DMS53 treated with DMSO at 0.1 percent for 48 hours (cell line): ENCODE measurements around the gene RNF41.
A peak's percentile ranks its signal among the peaks of the same experiment; 100 is the strongest.
"Not testable (repeated sequence)": the region's sequence is repeated elsewhere in the genome, so short reads cannot be mapped to it uniquely, and the experiment has no call there.

Source experiments
- DNase-seq: peaks from one replicate; lab custom pipeline; 2025; ENCODE audit not compliant: unreplicated experiment; lab: John Stamatoyannopoulos, UW

The RNF41 gene

GRCh38 chr12:56221757-56222530 lies at the start of gene RNF41:
Gene RNF41 (minus strand): TSS chr12:56221922. CDS start chr12:56214047, 7,875 bp downstream.
- peak; percentile 95 for DNase-seq

GRCh38 chr12:56271031-56271430 lies 49.3 kb upstream of the RNF41 start:
- no peak for DNase-seq

- no peak for DNase-seq
Observed at GRCh38 chr12:56267443-56268071, 45.8 kb upstream of the RNF41 start.

GRCh38 chr12:56266693-56267442 lies 45.1 kb upstream of the RNF41 start, which contains the start of gene COQ10A:
Gene COQ10A (plus strand): TSS chr12:56266942. CDS start chr12:56267119, 177 bp downstream.
- DNase-seq, result peak; percentile 76

GRCh38 chr12:56266068-56266692 lies 44.5 kb upstream of the RNF41 start:
- not testable (repeated sequence) for DNase-seq

GRCh38 chr12:56262955-56263354 lies 41.2 kb upstream of the RNF41 start:
- DNase-seq, result not testable (repeated sequence)

GRCh38 chr12:56261503-56262232 lies 39.9 kb upstream of the RNF41 start:
- no peak for DNase-seq

GRCh38 chr12:56260921-56261320 lies 39.2 kb upstream of the RNF41 start:
- DNase-seq, result no peak

- DNase-seq, result no peak
Observed at GRCh38 chr12:56260380-56260779, 38.7 kb upstream of the RNF41 start.

- DNase-seq, result no peak
Observed at GRCh38 chr12:56258820-56259183, 37.1 kb upstream of the RNF41 start.

- DNase-seq, result peak; percentile 42
Observed at GRCh38 chr12:56258068-56258819, 36.5 kb upstream of the RNF41 start, which contains the start of gene ANKRD52. Gene ANKRD52 (minus strand): TSS chr12:56258384. CDS start chr12:56258269, 115 bp downstream.

GRCh38 chr12:56257491-56258067 lies 35.9 kb upstream of the RNF41 start:
- DNase-seq, result no peak

GRCh38 chr12:56257071-56257470 lies 35.3 kb upstream of the RNF41 start:
- no peak for DNase-seq

GRCh38 chr12:56256326-56256960 lies 34.7 kb upstream of the RNF41 start:
- DNase-seq, result no peak

GRCh38 chr12:56255671-56256070 lies 33.9 kb upstream of the RNF41 start:
- no peak for DNase-seq

- DNase-seq, result no peak
Observed at GRCh38 chr12:56253091-56253490, 31.4 kb upstream of the RNF41 start.

- DNase-seq, result no peak
Observed at GRCh38 chr12:56252649-56253048, 30.9 kb upstream of the RNF41 start.

- DNase-seq, result no peak
Observed at GRCh38 chr12:56248711-56249110, 27.0 kb upstream of the RNF41 start.

GRCh38 chr12:56247923-56248322 lies 26.2 kb upstream of the RNF41 start:
- no peak for DNase-seq
